CD4-positive, alpha-beta memory T cell (primary cell): Measurements from ENCODE around the gene ZDHHC24. TPM values are rescaled to one million over a fixed set of nuclear protein-coding genes. Genes with fewer than 3 reads are reported as not detected.
A peak's percentile ranks its signal among the peaks of the same experiment; 100 is the strongest.

Source experiments
- CTCF ChIA-PET: fragments of 350-600 bp; sonication (Branson Sonifier 250); formaldehyde crosslinking; loops from one replicate; lab custom pipeline; 2021; ENCODE audit warnings: inconsistent platforms; ENCODE audit not compliant: partially characterized antibody; lab: Charles Lee
- POLR2A ChIA-PET: fragments of 350-600 bp; sonication (Branson Sonifier 250); formaldehyde crosslinking; loops from one replicate; lab custom pipeline; 2021; ENCODE audit not compliant: partially characterized antibody; lab: Charles Lee
- DNase-seq, 5 donors: peaks; one replicate each; pipeline versions ENCODE4 v3.0.0 to v3.0.0-alpha.2; 2020 to 2022; ENCODE audit warnings: mixed read lengths in 1 of 5
- H3K27ac ChIP-seq: one replicate; pipeline ENCODE4 v1.7.0; 2013; ENCODE audit warnings: low read depth, low read length
- H3K27me3 ChIP-seq: 2 replicates; pipeline ENCODE4 v1.7.0; 2013; ENCODE audit warnings: mild to moderate bottlenecking, low read length, moderate library complexity; ENCODE audit not compliant: insufficient read depth
- H3K36me3 ChIP-seq: 2 replicates; pipeline ENCODE4 v1.7.0; 2013; ENCODE audit warnings: mild to moderate bottlenecking, low read length, moderate library complexity; ENCODE audit not compliant: insufficient read depth
- H3K4me1 ChIP-seq: 2 replicates; pipeline ENCODE4 v1.7.0; 2013; ENCODE audit warnings: mild to moderate bottlenecking, low read length, moderate library complexity; ENCODE audit not compliant: insufficient read depth
- H3K4me3 ChIP-seq, 2 donors: one replicate each; pipeline ENCODE4 v1.7.0; 2013; ENCODE audit warnings: low read length in 2 of 2, mild to moderate bottlenecking in 1 of 2
- H3K9me3 ChIP-seq, 2 donors: one replicate each; pipeline ENCODE4 v1.7.0; 2013; ENCODE audit warnings: low read length in 2 of 2, control low read depth in 1 of 2; ENCODE audit not compliant: control insufficient read depth in 1 of 2
- H3K27ac Mint-ChIP-seq, 7 donors: one replicate each; pipeline ENCODE4 v1.8.0; 2020 to 2021; ENCODE audit warnings: mixed read lengths in 7 of 7, mild to moderate bottlenecking in 6 of 7, inconsistent platforms in 3 of 7, moderate library complexity in 3 of 7
- H3K27me3 Mint-ChIP-seq, 2 donors: one replicate each; pipeline ENCODE4 v1.8.0; 2020 to 2021; ENCODE audit warnings: mixed read lengths in 2 of 2
- H3K36me3 Mint-ChIP-seq, 2 donors: one replicate each; pipeline ENCODE4 v1.8.0; 2020 to 2021; ENCODE audit warnings: mixed read lengths in 2 of 2, inconsistent platforms in 1 of 2, mild to moderate bottlenecking in 1 of 2
- H3K4me1 Mint-ChIP-seq, 4 donors: one replicate each; pipeline ENCODE4 v1.8.0; 2020 to 2021; ENCODE audit warnings: mixed read lengths in 4 of 4, mild to moderate bottlenecking in 1 of 4
- H3K4me3 Mint-ChIP-seq, 8 donors: one replicate each; pipeline ENCODE4 v1.8.0; 2020 to 2021; ENCODE audit warnings: mixed read lengths in 8 of 8, mild to moderate bottlenecking in 7 of 8, moderate library complexity in 6 of 8, inconsistent platforms in 3 of 8
- H3K9me3 Mint-ChIP-seq, 8 donors: one replicate each; pipeline ENCODE4 v1.8.0; 2020 to 2021; ENCODE audit warnings: mixed read lengths in 8 of 8, mild to moderate bottlenecking in 5 of 8, inconsistent platforms in 3 of 8, moderate library complexity in 1 of 8
- intact Hi-C: fragments of 100-400 bp; cut with micrococcal nuclease; formaldehyde crosslinking; loops from one replicate; pipeline ENCODE4 v1.15.1; 2023
- polyA plus RNA-seq, 2 donors: library from polyadenylated mRNA; unstranded; fragments of 300-500 nt; fragmentation: Illumina TruSeq; gene quantifications; one replicate each; pipeline ENCODE4 v1.2.3, GENCODE V29; 2021
- total RNA-seq, 2 experiments: library from RNA; stranded (reverse); gene quantifications; one replicate each; pipeline ENCODE4 v1.2.3, GENCODE V29; 2021

The ZDHHC24 gene
- total and polyA plus RNA-seq, 4 experiments from 2014 or later, result 12.2 to 27.2 (median 19.8) TPM

DNA sequence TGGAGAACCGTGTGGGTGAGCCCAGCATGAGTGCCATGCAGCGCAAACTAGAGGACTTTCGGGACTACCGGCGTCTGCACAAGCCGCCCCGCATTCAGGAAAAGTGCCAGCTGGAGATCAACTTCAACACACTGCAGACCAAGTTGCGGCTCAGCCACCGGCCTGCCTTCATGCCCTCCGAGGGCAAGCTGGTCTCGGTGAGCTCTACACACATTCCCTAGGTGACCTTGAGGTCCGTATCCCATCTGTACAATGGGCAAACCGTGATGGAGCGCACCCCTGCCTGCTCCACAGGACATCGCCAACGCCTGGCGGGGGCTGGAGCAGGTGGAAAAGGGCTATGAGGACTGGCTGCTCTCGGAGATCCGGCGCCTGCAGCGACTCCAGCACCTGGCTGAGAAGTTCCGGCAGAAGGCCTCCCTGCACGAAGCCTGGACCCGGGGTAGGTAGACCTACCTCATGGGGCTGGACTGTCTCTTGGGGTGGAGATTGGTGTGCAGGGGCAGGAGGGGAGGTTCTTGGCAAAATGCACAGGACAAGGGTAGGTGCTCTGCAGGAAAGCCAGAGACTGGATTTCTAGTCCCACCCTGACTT is 12.0 kb upstream of the ZDHHC24 start:
- Histone ChIP-seq H3K9me3 (no peaks in the 10 kb centered on the region), H3K27me3 (no peaks in the 10 kb centered on the region), H3K4me1 (peaks cover 4% of the 10 kb centered on the region), H3K4me3 (no peak overlapping the region), H3K36me3 (no peaks in the 10 kb centered on the region), H3K27ac (no peak overlapping the region)
- DNase-seq, result no peak
- peaks cover 0 to 5% (median 2%) of the 10 kb centered on the region in 4 donors for H3K4me1 Mint-ChIP-seq
- POLR2A ChIA-PET, result no interaction called here
- CTCF ChIA-PET, result no interaction called here
- H3K27me3 Mint-ChIP-seq, result peaks cover 8 to 9% of the 10 kb centered on the region in 2 donors
- no peak overlapping the region for H3K27ac Mint-ChIP-seq
- no peaks in the 10 kb centered on the region for H3K36me3 Mint-ChIP-seq
- intact Hi-C loops, result no loop called here
- H3K4me3 Mint-ChIP-seq, result no peak overlapping the region
- no peaks in the 10 kb centered on the region for H3K9me3 Mint-ChIP-seq

DNA sequence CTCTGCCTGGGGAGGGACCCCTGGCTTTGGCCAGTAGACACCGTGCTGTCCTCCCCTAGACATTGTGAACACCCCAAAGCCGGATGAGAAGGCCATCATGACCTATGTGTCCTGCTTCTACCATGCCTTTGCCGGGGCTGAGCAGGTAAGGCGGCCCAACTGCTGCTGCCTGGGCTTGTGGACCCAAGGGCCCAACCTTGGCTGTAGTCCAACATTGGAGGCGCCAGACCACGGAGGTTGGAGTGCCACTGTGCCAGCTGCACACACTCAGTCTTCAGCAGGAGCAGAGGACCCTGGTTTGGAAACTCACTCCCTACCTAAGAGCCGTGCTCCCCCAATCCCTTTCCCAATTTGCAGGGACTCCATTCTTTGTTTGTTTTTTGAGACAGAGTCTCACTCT is 10.2 kb upstream of the ZDHHC24 start:
- ChIA-PET CTCF (no interaction called here), POLR2A (no interaction called here)
- no peaks in the 10 kb centered on the region for H3K9me3 ChIP-seq
- peak overlapping the region in 1 of 7 donors; percentile 75 for H3K27ac Mint-ChIP-seq
- no peak overlapping the region for H3K4me3 Mint-ChIP-seq
- peaks cover 4% of the 10 kb centered on the region for H3K4me1 ChIP-seq
- intact Hi-C loops, result no loop called here
- H3K36me3 ChIP-seq, result no peaks in the 10 kb centered on the region
- no peak overlapping the region for H3K4me3 ChIP-seq
- DNase-seq, result no peak
- no peaks in the 10 kb centered on the region for H3K9me3 Mint-ChIP-seq
- H3K4me1 Mint-ChIP-seq, result peaks cover 0 to 5% (median 2%) of the 10 kb centered on the region in 4 donors
- H3K27ac ChIP-seq, result no peak overlapping the region
- peaks cover 8 to 9% of the 10 kb centered on the region in 2 donors for H3K27me3 Mint-ChIP-seq
- H3K36me3 Mint-ChIP-seq, result no peaks in the 10 kb centered on the region
- H3K27me3 ChIP-seq, result no peaks in the 10 kb centered on the region

GRCh38 chr11:66555416-66555815 is 9.6 kb upstream of the ZDHHC24 start:
- CTCF ChIA-PET, result no interaction called here
- Histone ChIP-seq H3K36me3 (no peaks in the 10 kb centered on the region), H3K27me3 (no peaks in the 10 kb centered on the region), H3K4me1 (peaks cover 4% of the 10 kb centered on the region), H3K4me3 (no peak overlapping the region), H3K27ac (no peak overlapping the region), H3K9me3 (no peaks in the 10 kb centered on the region)
- no peak overlapping the region for H3K27ac Mint-ChIP-seq
- peaks cover 0 to 5% (median 2%) of the 10 kb centered on the region in 4 donors for H3K4me1 Mint-ChIP-seq
- DNase-seq, result no peak
- H3K9me3 Mint-ChIP-seq, result no peaks in the 10 kb centered on the region
- no peak overlapping the region for H3K4me3 Mint-ChIP-seq
- H3K36me3 Mint-ChIP-seq, result no peaks in the 10 kb centered on the region
- H3K27me3 Mint-ChIP-seq, result peaks cover 8 to 9% of the 10 kb centered on the region in 2 donors
- intact Hi-C loops, result no loop called here
- POLR2A ChIA-PET, result interaction anchor here (1.2 kb wide), 1 partner anchor 285 kb away, joined by 3 read pairs; no protein-coding TSS in a partner anchor

DNA sequence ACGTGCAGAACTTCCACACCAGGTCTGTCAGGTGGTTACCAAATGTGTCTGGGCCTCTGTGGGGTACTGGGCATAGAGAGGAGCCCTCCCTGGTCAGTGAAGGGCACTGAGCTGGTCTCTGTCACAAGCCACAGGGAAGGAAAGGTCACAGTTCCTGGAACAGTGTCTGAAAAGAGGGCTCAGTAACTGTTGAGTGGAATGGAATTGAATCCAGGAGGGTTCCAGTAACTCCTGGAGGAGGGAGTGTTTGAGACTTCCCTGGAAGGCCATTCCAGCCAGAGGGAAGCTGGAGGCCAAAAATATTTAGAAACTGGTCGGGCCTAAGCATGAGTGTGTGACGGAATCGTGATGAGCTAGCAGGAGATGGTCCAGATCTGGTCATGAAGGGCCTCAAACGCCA is 8.8 kb upstream of the ZDHHC24 start:
- Mint-ChIP-seq H3K27me3 (peaks cover 8 to 9% of the 10 kb centered on the region in 2 donors), H3K4me3 (no peak overlapping the region), H3K27ac (no peak overlapping the region), H3K4me1 (peaks cover 0 to 5% (median 2%) of the 10 kb centered on the region in 4 donors), H3K9me3 (no peaks in the 10 kb centered on the region), H3K36me3 (no peaks in the 10 kb centered on the region)
- H3K36me3 ChIP-seq, result no peaks in the 10 kb centered on the region
- H3K9me3 ChIP-seq, result no peaks in the 10 kb centered on the region
- intact Hi-C loops, result no loop called here
- no peak overlapping the region for H3K27ac ChIP-seq
- POLR2A ChIA-PET, result interaction anchor here (0.9 to 1.2 kb wide), 2 partner anchors 8 to 286 kb away, joined by 3 read pairs; partner anchors contain the start of genes ACTN3 and ZDHHC24
- DNase-seq, result no peak
- no peaks in the 10 kb centered on the region for H3K27me3 ChIP-seq
- H3K4me1 ChIP-seq, result peaks cover 4% of the 10 kb centered on the region
- CTCF ChIA-PET, result no interaction called here
- no peak overlapping the region for H3K4me3 ChIP-seq

GRCh38 chr11:66550887-66551286 is 5.0 kb upstream of the ZDHHC24 start:
- Mint-ChIP-seq H3K4me3 (no peak overlapping the region), H3K36me3 (no peaks in the 10 kb centered on the region), H3K27me3 (peaks cover 0 to 2% of the 10 kb centered on the region in 2 donors), H3K4me1 (peaks cover 0 to 15% (median 5%) of the 10 kb centered on the region in 4 donors), H3K9me3 (no peaks in the 10 kb centered on the region), H3K27ac (no peak overlapping the region)
- Histone ChIP-seq H3K9me3 (no peaks in the 10 kb centered on the region), H3K27me3 (no peaks in the 10 kb centered on the region), H3K4me3 (no peak overlapping the region), H3K36me3 (no peaks in the 10 kb centered on the region), H3K27ac (no peak overlapping the region), H3K4me1 (peaks cover 11% of the 10 kb centered on the region)
- POLR2A ChIA-PET, result interaction anchor here (1.1 kb wide), 1 partner anchor 14 kb away, joined by 3 read pairs; no protein-coding TSS in a partner anchor
- CTCF ChIA-PET, result no interaction called here
- no peak for DNase-seq
- intact Hi-C loops, result no loop called here

DNA sequence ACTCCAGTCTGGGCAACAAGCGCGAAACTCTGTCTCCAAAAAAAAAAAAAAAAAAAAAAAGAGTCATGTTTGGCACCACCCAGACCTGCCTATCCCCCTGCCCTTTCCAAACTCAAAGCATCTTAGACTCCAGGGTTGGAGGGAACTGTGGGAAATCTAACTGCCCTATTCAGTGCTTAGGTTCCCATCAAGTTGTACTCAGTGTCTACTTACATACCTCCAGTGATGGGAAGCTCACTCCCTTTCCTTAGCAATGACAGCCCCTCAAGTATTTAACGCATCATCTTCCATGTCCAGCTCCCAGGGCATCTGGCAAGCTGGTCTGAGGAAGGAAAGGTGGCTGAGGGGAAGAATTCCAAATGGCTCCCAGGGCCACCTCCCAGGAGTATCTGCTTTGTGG is 3.8 kb upstream of the ZDHHC24 start:
- intact Hi-C loops, result no loop called here
- Histone ChIP-seq H3K27ac (no peak overlapping the region), H3K4me3 (no peak overlapping the region), H3K27me3 (no peaks in the 10 kb centered on the region), H3K4me1 (peaks cover 19% of the 10 kb centered on the region), H3K36me3 (no peaks in the 10 kb centered on the region), H3K9me3 (no peaks in the 10 kb centered on the region)
- Mint-ChIP-seq H3K27ac (peak overlapping the region in 1 of 7 donors; percentile 60), H3K4me1 (peaks cover 3 to 25% (median 9%) of the 10 kb centered on the region in 4 donors), H3K27me3 (no peaks in the 10 kb centered on the region), H3K9me3 (no peaks in the 10 kb centered on the region), H3K36me3 (peaks cover 0 to 3% of the 10 kb centered on the region in 2 donors), H3K4me3 (no peak overlapping the region)
- ChIA-PET POLR2A (interaction anchor here (1.1 kb wide), 2 partner anchors 13 to 15 kb away, joined by 3 read pairs; no protein-coding TSS in a partner anchor), CTCF (no interaction called here)
- DNase-seq, result no peak

DNA sequence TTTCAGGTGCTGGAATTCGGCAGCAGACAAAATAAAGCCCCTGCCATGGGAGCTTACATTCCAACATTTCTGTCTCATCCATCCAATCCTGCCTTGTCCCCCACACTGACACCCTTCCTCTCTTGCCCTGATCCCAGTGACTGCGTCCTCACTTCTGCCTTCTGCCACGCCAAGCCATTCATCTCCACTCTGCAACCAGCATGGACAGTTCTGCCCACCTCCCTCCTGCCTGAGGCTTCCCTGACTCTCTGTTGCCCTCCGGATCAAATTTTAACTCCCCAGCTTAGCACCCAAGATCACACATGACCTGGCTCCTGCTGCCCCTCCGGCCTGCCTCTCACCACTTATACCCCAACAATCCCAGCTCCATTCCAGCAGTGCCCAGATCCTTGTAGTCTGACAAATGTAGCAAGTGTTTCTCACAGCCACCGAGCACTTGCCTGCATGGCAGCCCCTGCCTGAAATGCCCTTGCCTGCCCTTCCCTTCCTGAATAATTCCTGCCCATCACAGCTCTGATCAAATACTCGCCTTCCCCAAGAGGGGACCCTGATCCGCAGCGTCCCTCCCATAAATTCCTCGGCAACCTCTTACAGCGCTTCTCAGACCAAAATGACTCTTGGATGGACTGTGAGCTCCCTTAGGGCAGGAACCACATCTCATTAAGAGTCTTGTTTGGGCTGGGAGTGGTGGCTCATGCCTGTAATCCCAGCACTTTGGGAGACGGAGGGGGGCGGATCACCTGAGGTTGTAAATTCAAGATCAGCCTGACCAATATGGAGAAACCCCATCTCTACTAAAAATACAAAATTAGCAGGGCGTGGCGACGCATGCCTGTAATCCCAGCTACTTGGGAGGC is 3.2 kb upstream of the ZDHHC24 start:
- no peak for DNase-seq
- ChIA-PET POLR2A (interaction anchor here (0.7 to 1.1 kb wide), 2 partner anchors 14 to 130 kb away, joined by 3 to 4 read pairs; no protein-coding TSS in a partner anchor), CTCF (no interaction called here)
- Histone ChIP-seq H3K4me1 (peaks cover 25% of the 10 kb centered on the region), H3K36me3 (no peaks in the 10 kb centered on the region), H3K27ac (no peak overlapping the region), H3K4me3 (no peak overlapping the region), H3K27me3 (no peaks in the 10 kb centered on the region), H3K9me3 (no peaks in the 10 kb centered on the region)
- intact Hi-C loops, result no loop called here
- Mint-ChIP-seq H3K27me3 (no peaks in the 10 kb centered on the region), H3K4me1 (peaks cover 8 to 32% (median 14%) of the 10 kb centered on the region in 4 donors), H3K9me3 (no peaks in the 10 kb centered on the region), H3K36me3 (peaks cover 0 to 5% of the 10 kb centered on the region in 2 donors), H3K4me3 (peak overlapping the region in 2 of 8 donors; percentile 49 to 61), H3K27ac (peak overlapping the region in 2 of 7 donors; percentile 37 to 72)
